Neuron (in vitro differentiated cells): ENCODE results near the gene MYH9.
"Not testable (repeated sequence)": the region's sequence is repeated elsewhere in the genome, so short reads cannot be mapped to it uniquely, and the experiment has no call there.

Experiments used
- H2AFZ ChIP-seq: one replicate; pipeline ENCODE4 v1.6.1; 2013; ENCODE audit warnings: low read depth, mild to moderate bottlenecking, inconsistent platforms, low read length, moderate library complexity
- H3K27me3 ChIP-seq: one replicate; pipeline ENCODE4 v1.6.1; 2013; ENCODE audit warnings: low read length; ENCODE audit not compliant: insufficient read depth
- H3K36me3 ChIP-seq: one replicate; pipeline ENCODE4 v1.6.1; 2013; ENCODE audit warnings: low read length; ENCODE audit not compliant: insufficient read depth
- H3K4me1 ChIP-seq: one replicate; pipeline ENCODE4 v1.6.1; 2013; ENCODE audit warnings: low read length; ENCODE audit not compliant: insufficient read depth
- H3K4me3 ChIP-seq: 2 replicates; pipeline ENCODE4 v1.5.1; 2013; ENCODE audit warnings: mild to moderate bottlenecking, low read length, moderate library complexity
- H3K9me3 ChIP-seq: one replicate; pipeline ENCODE4 v1.6.1; 2013; ENCODE audit warnings: low read length

Gene MYH9

GRCh38 chr22:36281781-36282327 is 105.9 kb downstream of the MYH9 start:
- Histone ChIP-seq H3K4me3 (no peak overlapping the region), H3K4me1 (peaks cover 11% of the 10 kb centered on the region), H3K9me3 (no peaks in the 10 kb centered on the region), H2AFZ (no peak overlapping the region), H3K36me3 (peaks cover 38% of the 10 kb centered on the region), H3K27me3 (no peaks in the 10 kb centered on the region)

GRCh38 chr22:36280379-36280778 is 107.4 kb downstream of the MYH9 start:
- Histone ChIP-seq H2AFZ (no peak overlapping the region), H3K27me3 (no peaks in the 10 kb centered on the region), H3K9me3 (no peaks in the 10 kb centered on the region), H3K4me1 (peaks cover 11% of the 10 kb centered on the region), H3K36me3 (peaks cover 32% of the 10 kb centered on the region), H3K4me3 (no peak overlapping the region)

- no peaks in the 10 kb centered on the region for H3K9me3 ChIP-seq
- H3K4me1 ChIP-seq, result peaks cover 11% of the 10 kb centered on the region
- H3K27me3 ChIP-seq, result no peaks in the 10 kb centered on the region
- H3K36me3 ChIP-seq, result peaks cover 21% of the 10 kb centered on the region
- H3K4me3 ChIP-seq, result no peak overlapping the region
- H2AFZ ChIP-seq, result no peak overlapping the region
Observed at GRCh38 chr22:36279219-36279666, 108.5 kb downstream of the MYH9 start.

- Histone ChIP-seq H3K4me1 (peaks cover 11% of the 10 kb centered on the region), H2AFZ (no peak overlapping the region), H3K9me3 (no peaks in the 10 kb centered on the region), H3K27me3 (no peaks in the 10 kb centered on the region), H3K4me3 (no peak overlapping the region), H3K36me3 (peaks cover 11% of the 10 kb centered on the region)
Observed at GRCh38 chr22:36277482-36278291, 110.1 kb downstream of the MYH9 start.

GRCh38 chr22:36274531-36274930 is 113.2 kb downstream of the MYH9 start:
- H3K27me3 ChIP-seq, result no peaks in the 10 kb centered on the region
- no peaks in the 10 kb centered on the region for H3K9me3 ChIP-seq
- H3K36me3 ChIP-seq, result no peaks in the 10 kb centered on the region
- no peak overlapping the region for H2AFZ ChIP-seq
- no peak overlapping the region for H3K4me3 ChIP-seq
- no peaks in the 10 kb centered on the region for H3K4me1 ChIP-seq

- not testable (repeated sequence) for H3K36me3 ChIP-seq, H3K4me1 ChIP-seq, H3K4me3 ChIP-seq, H3K9me3 ChIP-seq, H3K27me3 ChIP-seq, H2AFZ ChIP-seq
Observed at GRCh38 chr22:36271951-36272350, 115.8 kb downstream of the MYH9 start.

GRCh38 chr22:36271231-36271630 is 116.5 kb downstream of the MYH9 start:
- H3K4me3 ChIP-seq, H3K36me3 ChIP-seq, H3K4me1 ChIP-seq, H3K9me3 ChIP-seq, H2AFZ ChIP-seq, H3K27me3 ChIP-seq: not testable (repeated sequence)

- Histone ChIP-seq H3K4me3 (no peak overlapping the region), H3K9me3 (peaks cover 2% of the 10 kb centered on the region), H3K27me3 (no peaks in the 10 kb centered on the region), H3K36me3 (no peaks in the 10 kb centered on the region), H3K4me1 (peaks cover 10% of the 10 kb centered on the region), H2AFZ (no peak overlapping the region)
Observed at GRCh38 chr22:36267896-36268485, 119.8 kb downstream of the MYH9 start.

- Histone ChIP-seq H3K27me3 (no peaks in the 10 kb centered on the region), H3K9me3 (peaks cover 2% of the 10 kb centered on the region), H2AFZ (no peak overlapping the region), H3K4me1 (peaks cover 10% of the 10 kb centered on the region), H3K36me3 (no peaks in the 10 kb centered on the region), H3K4me3 (no peak overlapping the region)
Observed at GRCh38 chr22:36267058-36267457, 120.7 kb downstream of the MYH9 start.

- not testable (repeated sequence) for H3K9me3 ChIP-seq, H3K4me3 ChIP-seq, H3K36me3 ChIP-seq, H2AFZ ChIP-seq, H3K27me3 ChIP-seq
- peaks cover 18% of the 10 kb centered on the region for H3K4me1 ChIP-seq
Observed at GRCh38 chr22:36263886-36264664, 123.7 kb downstream of the MYH9 start.

- H3K9me3 ChIP-seq, H3K4me3 ChIP-seq, H3K36me3 ChIP-seq, H3K27me3 ChIP-seq, H2AFZ ChIP-seq: not testable (repeated sequence)
- H3K4me1 ChIP-seq, result peaks cover 27% of the 10 kb centered on the region
Observed at GRCh38 chr22:36263216-36263673, 124.5 kb downstream of the MYH9 start.

- H3K4me3 ChIP-seq, H3K27me3 ChIP-seq, H2AFZ ChIP-seq, H3K9me3 ChIP-seq, H3K36me3 ChIP-seq: not testable (repeated sequence)
- peaks cover 28% of the 10 kb centered on the region for H3K4me1 ChIP-seq
Observed at GRCh38 chr22:36262307-36262706, 125.5 kb downstream of the MYH9 start.

- not testable (repeated sequence) for H3K4me3 ChIP-seq
Observed at GRCh38 chr22:36261675-36262074, 126.1 kb downstream of the MYH9 start.

More at GRCh38 chr22:36261675-36262074, 126.1 kb downstream of the MYH9 start:
- H3K9me3 ChIP-seq, H3K36me3 ChIP-seq, H2AFZ ChIP-seq, H3K27me3 ChIP-seq: not testable (repeated sequence)
- H3K4me1 ChIP-seq, result peaks cover 28% of the 10 kb centered on the region
